ENCODE results near the gene L3MBTL2. TPM values are rescaled to one million over a fixed set of nuclear protein-coding genes. Genes with fewer than 3 reads are reported as not detected.
"Not testable (repeated sequence)": the region's sequence is repeated elsewhere in the genome, so short reads cannot be mapped to it uniquely, and the experiment has no call there.

The L3MBTL2 gene
- total RNA-seq, result 10 to 100 TPM; 16.1 to 18.9 TPM
- long read RNA-seq, transcript L3MBTL2-201 (17 exons, 3,296 nt), result major isoform, 22 of 39 reads
- long read RNA-seq, partial matches to known transcripts, result 13 of 39 reads
- long read RNA-seq, other reads (novel, unspliced or antisense), result 4 of 39 reads

- intact Hi-C loops (cut with DNase I, micrococcal nuclease), result no loop called here
- DNase-seq (peak; percentile 97 to 98), ATAC-seq (peak; percentile 100)
Observed at GRCh38 chr22:41204992-41205900, at the start of gene L3MBTL2. Gene L3MBTL2, plus strand, starts transcription at chr22:41205312. Its CDS starts 51 bp downstream, at chr22:41205363.

- no peak for ATAC-seq
- intact Hi-C loops (cut with DNase I, micrococcal nuclease), result no loop called here
- no peak for DNase-seq
Observed at GRCh38 chr22:41157083-41157482, 48.0 kb upstream of the L3MBTL2 start.

- DNase-seq (no peak), ATAC-seq (no peak)
Observed at GRCh38 chr22:41169157-41169556, 36.0 kb upstream of the L3MBTL2 start.

GRCh38 chr22:41171996-41172395, 33.1 kb upstream of the L3MBTL2 start:
- intact Hi-C loops (cut with DNase I, micrococcal nuclease), result no loop called here
- DNase-seq, result no peak
- ATAC-seq, result no peak

More at GRCh38 chr22:41169157-41169556, 36.0 kb upstream of the L3MBTL2 start:
- intact Hi-C loops (cut with DNase I, micrococcal nuclease), result no loop called here

- no peak for ATAC-seq
- intact Hi-C loops (cut with DNase I, micrococcal nuclease), result no loop called here
- DNase-seq, result no peak
Observed at GRCh38 chr22:41175546-41175945, 29.6 kb upstream of the L3MBTL2 start.

- intact Hi-C loops (cut with DNase I, micrococcal nuclease), result no loop called here
- ATAC-seq (no peak), DNase-seq (no peak)
Observed at GRCh38 chr22:41177040-41177621, 28.0 kb upstream of the L3MBTL2 start.

- intact Hi-C loops (cut with DNase I, micrococcal nuclease), result no loop called here
- DNase-seq (no peak), ATAC-seq (no peak)
Observed at GRCh38 chr22:41177622-41178424, 27.3 kb upstream of the L3MBTL2 start.

GRCh38 chr22:41178425-41178975, 26.6 kb upstream of the L3MBTL2 start:
- intact Hi-C loops (cut with DNase I, micrococcal nuclease), result no loop called here
- DNase-seq (peak in 1 of 2 donors; percentile 17), ATAC-seq (no peak)

GRCh38 chr22:41180362-41180761, 24.8 kb upstream of the L3MBTL2 start:
- intact Hi-C loops (cut with DNase I, micrococcal nuclease); DNase-seq; ATAC-seq: not testable (repeated sequence)

- intact Hi-C loops (cut with DNase I, micrococcal nuclease), result no loop called here
- DNase-seq (no peak), ATAC-seq (no peak)
Observed at GRCh38 chr22:41180926-41181325, 24.2 kb upstream of the L3MBTL2 start.

GRCh38 chr22:41181349-41182241, 23.5 kb upstream of the L3MBTL2 start:
- peak in 1 of 2 donors; percentile 28 for DNase-seq
- intact Hi-C loops (cut with DNase I, micrococcal nuclease), result no loop called here
- peak; percentile 84 for ATAC-seq

- ATAC-seq, result no peak
- DNase-seq, result no peak
- intact Hi-C loops (cut with DNase I, micrococcal nuclease), result no loop called here
Observed at GRCh38 chr22:41184679-41185078, 20.4 kb upstream of the L3MBTL2 start.

- intact Hi-C loops (cut with DNase I, micrococcal nuclease), result no loop called here
- ATAC-seq (no peak), DNase-seq (no peak)
Observed at GRCh38 chr22:41191467-41191866, 13.6 kb upstream of the L3MBTL2 start.

GRCh38 chr22:41193829-41194228, 11.3 kb upstream of the L3MBTL2 start:
- ATAC-seq (no peak), DNase-seq (no peak)
- intact Hi-C loops (cut with DNase I, micrococcal nuclease), result no loop called here

GRCh38 chr22:41197038-41197972, 7.8 kb upstream of the L3MBTL2 start:
- DNase-seq (peak; percentile 80 to 89), ATAC-seq (peak; percentile 89)
- intact Hi-C loops (cut with DNase I, micrococcal nuclease), result no loop called here

- DNase-seq (peak; percentile 56 to 60), ATAC-seq (peak; percentile 62)
- intact Hi-C loops (cut with DNase I, micrococcal nuclease), result no loop called here
Observed at GRCh38 chr22:41198027-41198580, 7.0 kb upstream of the L3MBTL2 start.

GRCh38 chr22:41201141-41201540, 4.0 kb upstream of the L3MBTL2 start:
- intact Hi-C loops (cut with DNase I, micrococcal nuclease), result no loop called here
- DNase-seq (no peak), ATAC-seq (no peak)

Data from left colon (tissue), 2 donors.